ENCODE measurements around the gene LAMP2. TPM values are rescaled to one million over a fixed set of nuclear protein-coding genes. Genes with fewer than 3 reads are reported as not detected.

LAMP2 gene
- total RNA-seq, 1 experiment from 2014 or later, result 87.1 TPM

GRCh38 chrX:120468071-120468470 is 1.0 kb downstream of the LAMP2 start:
- peak overlapping the region; percentile 79 for H3K4me3 ChIP-seq
- DNase-seq, result no peak
- H3K9me3 ChIP-seq, result no peaks in the 10 kb centered on the region
- H3K36me3 ChIP-seq, result no peaks in the 10 kb centered on the region
- H3K27me3 ChIP-seq, result no peaks in the 10 kb centered on the region

- no peak overlapping the region for H3K4me3 ChIP-seq
- H3K9me3 ChIP-seq, result no peaks in the 10 kb centered on the region
- no peaks in the 10 kb centered on the region for H3K36me3 ChIP-seq
- DNase-seq, result no peak
- H3K27me3 ChIP-seq, result no peaks in the 10 kb centered on the region
Observed at GRCh38 chrX:120464411-120464810, 4.7 kb downstream of the LAMP2 start.

DNA sequence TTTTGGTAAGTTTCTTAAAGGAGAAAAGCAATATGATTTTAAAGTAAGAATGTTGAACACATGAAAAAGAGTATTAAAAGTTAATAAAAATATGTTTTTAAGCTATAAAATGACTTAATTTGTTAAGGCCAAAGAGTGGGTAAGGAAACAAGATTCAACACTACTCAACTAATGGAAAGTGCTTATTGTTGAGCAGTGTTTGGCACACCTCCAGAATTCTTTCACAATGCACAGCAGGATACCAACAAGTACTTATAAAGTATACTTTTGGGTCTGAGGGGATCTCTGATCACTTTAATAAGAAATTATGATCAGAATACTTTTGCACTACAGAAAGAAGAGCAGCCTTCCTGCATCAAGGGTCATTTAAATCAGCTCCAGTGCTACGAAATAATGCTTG is 5.9 kb downstream of the LAMP2 start:
- Histone ChIP-seq H3K27me3 (no peaks in the 10 kb centered on the region), H3K9me3 (no peaks in the 10 kb centered on the region), H3K4me3 (no peak overlapping the region), H3K36me3 (no peaks in the 10 kb centered on the region)
- DNase-seq, result peak; percentile 3

DNA sequence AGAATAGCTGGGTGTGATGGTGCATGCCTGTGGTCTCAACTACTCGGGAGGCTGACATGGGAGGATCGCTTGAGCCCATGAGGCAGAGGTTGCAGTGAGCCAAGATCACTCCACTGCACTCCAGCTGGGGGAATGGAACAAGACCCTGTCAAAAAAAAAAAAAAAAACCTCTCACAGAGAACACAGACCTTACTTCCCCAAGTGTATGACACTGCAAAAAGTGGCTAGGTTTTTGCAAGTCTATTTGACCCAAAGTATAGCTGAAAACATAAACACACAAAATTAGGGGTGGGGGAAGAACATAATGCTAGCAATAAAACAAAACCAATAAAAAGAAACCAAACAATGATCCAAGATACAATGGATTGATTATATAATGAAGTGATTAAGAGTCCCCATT is 6.7 kb downstream of the LAMP2 start:
- no peak for DNase-seq
- H3K9me3 ChIP-seq, result no peaks in the 10 kb centered on the region
- H3K27me3 ChIP-seq, result no peaks in the 10 kb centered on the region
- no peaks in the 10 kb centered on the region for H3K36me3 ChIP-seq
- H3K4me3 ChIP-seq, result no peak overlapping the region

DNA sequence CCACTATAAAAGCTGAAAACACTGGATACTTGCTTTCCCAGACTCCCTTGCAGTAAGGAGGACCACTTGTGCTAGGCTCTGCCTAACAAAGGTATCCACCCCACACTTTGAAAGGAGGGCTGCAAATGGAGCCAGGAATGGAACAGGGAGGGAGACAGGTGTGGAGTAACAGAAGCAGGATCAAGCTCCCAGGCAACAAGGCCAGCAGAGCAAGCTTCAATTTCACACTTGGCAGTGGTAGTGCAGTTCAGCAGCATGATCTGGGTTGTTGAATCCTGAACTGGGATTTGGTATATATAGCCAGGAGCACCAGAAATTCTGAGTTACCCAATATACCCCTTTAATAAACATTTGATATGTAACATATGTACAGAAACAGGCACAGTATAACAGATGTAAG is 9.8 kb downstream of the LAMP2 start:
- Histone ChIP-seq H3K4me3 (no peak overlapping the region), H3K27me3 (no peaks in the 10 kb centered on the region), H3K36me3 (no peaks in the 10 kb centered on the region), H3K9me3 (no peaks in the 10 kb centered on the region)
- no peak for DNase-seq

DNA sequence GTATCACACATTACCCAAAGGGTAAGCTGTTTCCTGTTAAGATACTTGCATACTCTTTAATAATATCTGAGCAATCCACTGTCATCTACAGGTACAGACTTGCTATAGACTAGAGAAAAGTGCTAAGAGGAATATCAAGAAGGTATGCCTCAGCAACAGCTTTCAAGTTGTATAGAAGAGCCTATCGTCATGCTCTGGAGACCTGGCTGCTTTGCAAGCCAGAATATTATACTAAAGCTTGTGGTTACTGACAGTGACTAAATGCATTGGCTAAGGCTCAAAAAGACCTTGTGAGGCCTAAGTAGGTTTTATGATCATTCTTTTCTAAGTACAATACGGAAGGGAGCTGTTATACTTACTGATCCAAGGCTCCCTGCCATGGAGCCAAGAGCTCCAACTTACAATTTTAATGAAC is 11.3 kb downstream of the LAMP2 start:
- DNase-seq, result peak; percentile 43
- H3K4me3 ChIP-seq, result no peak overlapping the region
- H3K9me3 ChIP-seq, result no peaks in the 10 kb centered on the region
- no peaks in the 10 kb centered on the region for H3K27me3 ChIP-seq
- H3K36me3 ChIP-seq, result no peaks in the 10 kb centered on the region

GRCh38 chrX:120456973-120457372 is 12.1 kb downstream of the LAMP2 start:
- Histone ChIP-seq H3K4me3 (no peak overlapping the region), H3K27me3 (no peaks in the 10 kb centered on the region), H3K9me3 (no peaks in the 10 kb centered on the region), H3K36me3 (no peaks in the 10 kb centered on the region)
- no peak for DNase-seq

DNA sequence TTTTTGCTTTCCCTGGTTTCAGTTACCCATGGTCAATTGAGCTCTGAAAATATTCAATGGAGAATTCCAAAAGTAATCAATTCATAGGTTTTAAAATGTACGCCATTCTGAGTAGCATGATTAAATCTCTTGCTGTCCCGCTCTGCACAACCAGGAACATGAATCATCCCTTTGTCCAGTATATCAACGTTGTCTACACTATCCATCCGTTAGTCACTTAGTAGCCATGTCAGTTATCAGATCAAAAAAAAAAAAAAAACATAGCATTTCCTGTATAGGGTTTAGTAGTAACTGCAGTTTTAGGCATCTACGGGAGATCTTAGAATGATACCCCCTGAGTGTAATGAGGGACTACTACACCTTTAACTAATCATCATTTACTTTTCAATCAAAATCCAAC is 15.1 kb downstream of the LAMP2 start:
- no peak for DNase-seq
- no peaks in the 10 kb centered on the region for H3K36me3 ChIP-seq
- no peaks in the 10 kb centered on the region for H3K27me3 ChIP-seq
- no peak overlapping the region for H3K4me3 ChIP-seq
- no peaks in the 10 kb centered on the region for H3K9me3 ChIP-seq

GRCh38 chrX:120452131-120452530 is 17.0 kb downstream of the LAMP2 start:
- DNase-seq, result no peak
- Histone ChIP-seq H3K9me3 (no peaks in the 10 kb centered on the region), H3K27me3 (no peaks in the 10 kb centered on the region), H3K36me3 (no peaks in the 10 kb centered on the region; the same call in 1 of the 2 replicates), H3K4me3 (no peak overlapping the region)

DNA sequence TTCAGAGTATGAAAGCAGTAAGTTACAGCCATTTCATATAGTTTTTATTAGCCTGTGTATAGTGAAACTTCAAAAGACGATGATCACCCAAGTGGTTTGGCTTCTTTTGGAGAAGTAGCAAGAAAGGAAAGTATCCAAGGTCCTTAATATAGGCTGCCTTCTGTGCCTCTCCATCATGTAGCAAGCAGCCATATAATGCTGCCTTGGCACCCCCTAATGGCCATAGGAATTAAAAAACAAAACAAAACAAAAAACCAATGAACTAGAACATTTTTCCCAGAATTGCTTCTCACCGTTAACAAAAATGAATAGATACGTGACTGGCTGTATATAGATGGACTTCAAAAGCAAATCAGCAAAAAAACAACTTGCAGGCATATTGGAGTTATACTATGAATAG is 18.9 kb downstream of the LAMP2 start:
- no peaks in the 10 kb centered on the region for H3K27me3 ChIP-seq
- no peaks in the 10 kb centered on the region for H3K9me3 ChIP-seq
- DNase-seq, result no peak
- H3K36me3 ChIP-seq, result no peaks in the 10 kb centered on the region; the same call in none of the 2 replicates
- no peak overlapping the region for H3K4me3 ChIP-seq

DNA sequence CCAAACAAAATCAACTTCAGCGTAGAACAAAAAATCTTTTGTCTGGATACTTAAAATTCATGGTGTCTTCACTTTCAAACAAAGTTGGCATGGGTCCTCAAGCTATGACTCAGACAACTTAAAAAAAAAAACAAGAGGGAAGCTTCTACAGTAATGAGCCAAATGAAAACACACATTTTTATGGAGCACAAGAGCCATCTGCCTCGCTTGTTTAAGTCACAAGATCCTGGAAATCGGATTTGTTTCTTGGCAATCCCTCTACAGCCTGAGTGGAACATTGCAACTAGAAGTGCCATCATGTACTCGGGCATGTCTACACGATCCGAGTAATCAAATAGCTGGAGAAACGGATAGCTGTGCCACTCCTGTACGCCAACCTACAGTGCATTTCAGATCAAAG is 22.6 kb downstream of the LAMP2 start:
- Histone ChIP-seq H3K9me3 (no peaks in the 10 kb centered on the region), H3K36me3 (no peaks in the 10 kb centered on the region; the same call in none of the 2 replicates), H3K27me3 (no peaks in the 10 kb centered on the region), H3K4me3 (no peak overlapping the region)
- no peak for DNase-seq

GRCh38 chrX:120439921-120440320 is 29.2 kb downstream of the LAMP2 start:
- no peaks in the 10 kb centered on the region; the same call in 1 of the 2 replicates for H3K36me3 ChIP-seq
- no peaks in the 10 kb centered on the region for H3K27me3 ChIP-seq
- H3K4me3 ChIP-seq, result no peak overlapping the region
- H3K9me3 ChIP-seq, result no peaks in the 10 kb centered on the region
- DNase-seq, result no peak

- H3K9me3 ChIP-seq, result no peaks in the 10 kb centered on the region
- no peak overlapping the region for H3K4me3 ChIP-seq
- no peaks in the 10 kb centered on the region for H3K27me3 ChIP-seq
Observed at GRCh38 chrX:120429776-120430540, 39.1 kb downstream of the LAMP2 start.

GRCh38 chrX:120428309-120428708 is 40.8 kb downstream of the LAMP2 start:
- no peaks in the 10 kb centered on the region for H3K27me3 ChIP-seq
- no peaks in the 10 kb centered on the region for H3K36me3 ChIP-seq
- H3K4me3 ChIP-seq, result no peak overlapping the region
- no peak for DNase-seq
- H3K9me3 ChIP-seq, result no peaks in the 10 kb centered on the region

More at GRCh38 chrX:120429776-120430540, 39.1 kb downstream of the LAMP2 start:
- H3K36me3 ChIP-seq, result no peaks in the 10 kb centered on the region
- DNase-seq, result no peak

- DNase-seq, result no peak
- no peaks in the 10 kb centered on the region for H3K9me3 ChIP-seq
- H3K4me3 ChIP-seq, result no peak overlapping the region
- H3K36me3 ChIP-seq, result no peaks in the 10 kb centered on the region
- no peaks in the 10 kb centered on the region for H3K27me3 ChIP-seq
Observed at GRCh38 chrX:120426599-120426998, 42.5 kb downstream of the LAMP2 start.

GRCh38 chrX:120419463-120419862 is 49.6 kb downstream of the LAMP2 start:
- Histone ChIP-seq H3K4me3 (no peak overlapping the region), H3K9me3 (no peaks in the 10 kb centered on the region), H3K27me3 (no peaks in the 10 kb centered on the region), H3K36me3 (no peaks in the 10 kb centered on the region)
- DNase-seq, result no peak

GRCh38 chrX:120408168-120408567 is 60.9 kb downstream of the LAMP2 start:
- Histone ChIP-seq H3K9me3 (no peaks in the 10 kb centered on the region), H3K4me3 (no peak overlapping the region), H3K27me3 (no peaks in the 10 kb centered on the region), H3K36me3 (no peaks in the 10 kb centered on the region)
- DNase-seq, result no peak

DNA sequence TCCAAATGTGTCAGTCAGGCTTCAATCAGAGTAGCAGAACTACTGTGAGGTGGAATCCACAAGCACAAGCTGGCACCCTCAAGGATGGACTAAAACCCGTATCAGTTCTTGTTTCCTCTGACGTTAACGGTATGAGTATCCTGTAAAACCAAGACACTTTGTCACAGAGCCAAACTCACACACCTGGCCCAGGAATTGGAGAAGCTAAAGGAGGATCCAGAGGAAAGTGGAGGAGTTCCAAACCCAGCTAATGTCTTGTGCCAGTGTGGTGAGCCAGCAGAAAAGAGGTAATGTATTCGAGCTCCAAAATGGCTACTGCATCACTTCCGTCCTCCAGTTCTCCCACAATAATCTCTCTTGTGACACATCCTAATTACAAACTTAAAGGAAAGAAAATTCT is 62.5 kb downstream of the LAMP2 start:
- DNase-seq, result no peak
- no peaks in the 10 kb centered on the region for H3K27me3 ChIP-seq
- no peaks in the 10 kb centered on the region for H3K9me3 ChIP-seq
- H3K4me3 ChIP-seq, result no peak overlapping the region
- H3K36me3 ChIP-seq, result no peaks in the 10 kb centered on the region
